Aorta (tissue), 5 donors: ENCODE data around the gene MSANTD3. TPM values are rescaled to one million over a fixed set of nuclear protein-coding genes. Genes with fewer than 3 reads are reported as not detected.

Experiments
- ATAC-seq: fragments of 200-7000 bp; cut with Tn5 transposase; one replicate; pipeline ENCODE4 v1.9.1; 2022; ENCODE audit warnings: moderate library complexity; ENCODE audit not compliant: low FRiP score
- DNase-seq, 2 donors: peaks; one replicate each; pipeline ENCODE4 v3.0.0-alpha.2; 2020
- H3K27ac ChIP-seq, 2 donors: one replicate each; pipeline ENCODE4 v1.5.1; 2013; ENCODE audit warnings: low read length in 2 of 2, mild to moderate bottlenecking in 2 of 2, moderate library complexity in 2 of 2, control low read depth in 1 of 2, inconsistent platforms in 1 of 2, low read depth in 1 of 2
- H3K27me3 ChIP-seq, 2 donors: one replicate each; pipeline ENCODE4 v1.6.1; 2013; ENCODE audit warnings: control low read depth in 1 of 2, low read length in 1 of 2, mild to moderate bottlenecking in 1 of 2, moderate library complexity in 1 of 2; ENCODE audit not compliant: insufficient read depth in 2 of 2, control insufficient read depth in 1 of 2
- H3K36me3 ChIP-seq, 2 donors: one replicate each; pipeline ENCODE4 v1.6.1; 2013; ENCODE audit warnings: control low read depth in 1 of 2, low read length in 1 of 2, mild to moderate bottlenecking in 1 of 2; ENCODE audit not compliant: insufficient read depth in 2 of 2, control insufficient read depth in 1 of 2
- H3K4me1 ChIP-seq, 2 donors: one replicate each; pipeline ENCODE4 v1.6.1; 2013; ENCODE audit warnings: low read length in 2 of 2, control low read depth in 1 of 2, mild to moderate bottlenecking in 1 of 2, moderate library complexity in 1 of 2; ENCODE audit not compliant: insufficient read depth in 2 of 2, control insufficient read depth in 1 of 2
- H3K4me3 ChIP-seq, 2 donors: one replicate each; pipeline ENCODE4 v1.5.1; 2013; ENCODE audit warnings: low read length in 2 of 2, control low read depth in 1 of 2, mild to moderate bottlenecking in 1 of 2
- H3K9me3 ChIP-seq: one replicate; pipeline ENCODE4 v1.6.1; 2013; ENCODE audit warnings: mild to moderate bottlenecking, low read length; ENCODE audit not compliant: control insufficient read depth
- WGBS, 2 donors: extraction: QIAGEN DNeasy Blood & Tissue Kit; methylation state at CpG; one replicate each; pipeline ENCODE4 v1.1.7; 2013; 5-methylcytosine and 5-hydroxymethylcytosine counted together
- intact Hi-C, 2 donors: fragments of 100-400 bp; cut with DNase I; formaldehyde crosslinking; loops; one replicate each; pipeline versions ENCODE4 v1.14.2 to v1.15.0; 2022
- polyA plus RNA-seq, 2 donors: library from polyadenylated mRNA; stranded (reverse); fragments of 200-250 nt; gene quantifications; one replicate each; pipeline ENCODE4 v1.2.3, GENCODE V29; 2013
- total RNA-seq, 2 donors: library from RNA; stranded (reverse); fragmentation: NEBNext Ultra II Directional; extraction: Animal tissue kit (Norgen Biotek cat#: 25700); gene quantifications; one replicate each; pipeline ENCODE4 v1.2.1, GENCODE V29; 2021
- donor health status: healthy with polysubstance abuse.
- donor health status: Bipolar disorder and iron deficiency.
- donor health status: DM: no; HTN: no; CAD: no.
- donor health status: DM: no; HTN: no; CAD: no.
- donor health status: DM: yes; HTN: yes; CAD: no.

Gene MSANTD3
- total and polyA plus RNA-seq, 4 donors, result 13.7 to 31.0 (median 27.8) TPM

DNA sequence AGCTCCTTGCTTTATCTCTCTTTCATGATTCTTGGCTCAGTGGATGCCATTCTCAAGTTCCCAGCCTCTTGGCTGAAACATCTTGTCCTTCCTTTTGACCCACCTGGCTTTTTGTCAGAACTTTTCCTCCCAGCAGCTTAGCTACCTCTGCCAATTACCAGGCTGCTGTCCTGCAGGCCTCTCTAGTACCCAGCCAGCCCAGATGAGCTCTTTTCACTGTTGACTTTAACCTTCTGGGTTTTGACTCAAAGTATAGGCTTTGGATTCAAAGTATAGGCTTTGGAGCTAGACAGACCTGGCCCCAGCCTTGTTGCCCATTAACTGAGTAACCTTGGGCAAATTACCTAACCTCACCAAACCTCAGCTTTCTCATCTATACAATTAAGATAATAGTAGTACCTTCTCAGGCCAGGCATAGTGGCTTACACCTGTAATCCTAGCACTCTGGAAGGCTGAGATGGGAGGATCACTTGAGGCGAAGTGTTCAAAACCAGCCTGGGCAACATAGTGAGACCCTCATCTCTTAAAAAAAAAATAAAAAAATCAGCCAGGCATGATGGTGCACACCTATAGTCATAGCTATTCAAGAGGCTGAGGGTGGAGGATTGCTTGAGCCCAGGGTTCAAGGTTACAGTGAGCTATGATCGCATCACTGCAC, 39.4 kb downstream of the MSANTD3 start:
- intact Hi-C loops, result no loop called here
- Histone ChIP-seq H3K4me3 (no peak overlapping the region), H3K27me3 (no peaks in the 10 kb centered on the region), H3K36me3 (no peaks in the 10 kb centered on the region), H3K4me1 (no peaks in the 10 kb centered on the region), H3K27ac (no peak overlapping the region), H3K9me3 (no peaks in the 10 kb centered on the region)
- DNase-seq (no peak), ATAC-seq (no peak)
- 92 to 98% methylated on average over 2 of the region's 2 CpGs for WGBS, 2 donors

- intact Hi-C loops, result no loop called here
- Histone ChIP-seq H3K9me3 (no peaks in the 10 kb centered on the region), H3K27me3 (no peaks in the 10 kb centered on the region), H3K36me3 (no peaks in the 10 kb centered on the region), H3K4me3 (no peak overlapping the region), H3K27ac (no peak overlapping the region), H3K4me1 (no peaks in the 10 kb centered on the region)
- 89 to 92% methylated on average over 1 of the region's 1 CpG for WGBS, 2 donors
- DNase-seq, result no peak
- no peak for ATAC-seq
Measured at GRCh38 chr9:100466829-100467221, 39.9 kb downstream of the MSANTD3 start.

GRCh38 chr9:100468041-100468440, 41.1 kb downstream of the MSANTD3 start:
- DNase-seq (no peak), ATAC-seq (no peak)
- intact Hi-C loops, result no loop called here
- WGBS, 2 donors, result 96 to 98% methylated on average over 6 of the region's 6 CpGs
- Histone ChIP-seq H3K4me1 (no peaks in the 10 kb centered on the region), H3K36me3 (no peaks in the 10 kb centered on the region), H3K9me3 (no peaks in the 10 kb centered on the region), H3K27ac (no peak overlapping the region), H3K4me3 (no peak overlapping the region), H3K27me3 (no peaks in the 10 kb centered on the region)

DNA sequence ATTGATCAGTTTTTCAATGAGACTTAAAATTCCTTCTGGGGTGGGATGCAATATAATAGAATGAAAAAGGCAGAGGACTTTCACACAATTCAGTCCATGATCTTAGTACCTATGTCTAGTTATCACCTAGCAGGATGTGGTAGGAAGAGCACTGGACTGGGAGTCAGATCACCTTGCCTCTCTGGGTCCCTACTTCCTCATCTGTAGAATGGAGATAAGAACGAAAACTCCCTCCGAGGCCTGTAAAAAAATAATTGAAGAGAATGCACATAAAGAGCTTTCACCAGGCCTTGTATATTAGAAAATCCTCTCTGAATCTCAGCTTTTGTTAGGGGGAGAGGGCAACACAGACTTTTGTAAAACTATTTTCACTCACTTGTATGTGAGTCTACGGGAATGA, 45.3 kb downstream of the MSANTD3 start:
- no peaks in the 10 kb centered on the region for H3K4me1 ChIP-seq
- H3K9me3 ChIP-seq, result no peaks in the 10 kb centered on the region
- no peak overlapping the region for H3K27ac ChIP-seq
- H3K36me3 ChIP-seq, result no peaks in the 10 kb centered on the region
- 84% methylated on average over 3 of the region's 3 CpGs for WGBS, 2 donors
- no peak for ATAC-seq
- intact Hi-C loops, result no loop called here
- no peaks in the 10 kb centered on the region for H3K27me3 ChIP-seq
- no peak overlapping the region for H3K4me3 ChIP-seq
- DNase-seq, result no peak

GRCh38 chr9:100472788-100473275, 45.9 kb downstream of the MSANTD3 start, which contains the start of gene TMEFF1:
Gene TMEFF1, plus strand, starts transcription at chr9:100473149. Its CDS starts 396 bp downstream, at chr9:100473545.
- ATAC-seq (no peak), DNase-seq (peak in 1 of 2 donors; percentile 78)
- no peaks in the 10 kb centered on the region for H3K27me3 ChIP-seq
- intact Hi-C loops, result no loop called here
- no peaks in the 10 kb centered on the region for H3K9me3 ChIP-seq
- WGBS, 2 donors, result 2% methylated on average over 32 to 54 of the region's 54 CpGs
- H3K4me3 ChIP-seq, result peak within 1 kb of the TSS; percentile 28 to 72
- no peaks in the 10 kb centered on the region for H3K36me3 ChIP-seq
- no peaks in the 10 kb centered on the region for H3K4me1 ChIP-seq
- H3K27ac ChIP-seq, result no peak within 1 kb of the TSS

- intact Hi-C loops, result no loop called here
- ATAC-seq (peak; percentile 45), DNase-seq (peak; percentile 47 to 78)
- Histone ChIP-seq H3K27me3 (no peaks in the 10 kb centered on the region), H3K27ac (no peak overlapping the region), H3K4me3 (peak overlapping the region; percentile 28 to 72), H3K4me1 (no peaks in the 10 kb centered on the region), H3K9me3 (no peaks in the 10 kb centered on the region), H3K36me3 (no peaks in the 10 kb centered on the region)
- WGBS, 2 donors, result 1% methylated on average over 59 to 108 of the region's 108 CpGs
Measured at GRCh38 chr9:100473276-100474081, 46.5 kb downstream of the MSANTD3 start.

DNA sequence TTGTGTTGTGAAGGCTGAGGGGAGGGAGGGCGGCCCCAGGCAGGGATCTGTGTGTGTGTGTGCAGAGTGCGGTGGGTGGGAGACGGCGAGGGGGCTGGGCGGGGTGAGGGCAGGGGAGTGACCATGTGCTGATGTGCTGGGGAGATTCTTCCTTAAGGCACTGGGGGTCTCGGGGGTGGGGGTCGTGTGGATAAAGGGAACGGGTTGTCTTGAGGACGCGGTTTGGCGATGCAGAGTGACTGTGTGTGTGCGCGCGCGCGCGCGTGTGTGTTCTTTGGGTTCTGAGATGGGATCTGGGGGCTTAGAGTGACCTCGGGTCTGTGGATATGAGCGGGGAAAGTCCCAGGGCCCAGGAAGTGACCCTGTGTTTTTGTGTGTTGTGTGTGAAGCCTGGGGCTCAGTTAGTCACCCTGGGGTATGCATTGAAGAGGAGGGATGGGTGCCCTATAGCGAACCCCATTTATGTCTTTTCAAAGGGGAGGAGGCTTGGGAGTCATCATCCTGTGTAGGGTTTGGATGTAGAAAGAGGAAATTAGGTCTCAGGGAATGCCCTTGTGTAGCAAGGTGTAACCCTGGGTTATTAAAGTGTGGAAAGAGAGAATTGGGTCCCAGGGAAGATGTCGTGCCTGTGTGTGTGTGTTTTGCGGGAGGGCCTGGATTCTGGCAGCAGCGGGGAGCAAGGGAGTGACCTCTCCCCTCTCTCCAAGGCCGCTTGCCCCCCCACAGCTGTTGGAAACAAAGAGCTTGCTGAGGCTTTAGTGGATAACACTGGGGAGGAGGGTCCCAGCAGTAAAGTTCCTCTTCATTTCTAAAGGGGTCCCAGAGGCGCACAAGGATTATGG, 47.4 kb downstream of the MSANTD3 start:
- peak; percentile 7 for ATAC-seq
- 34 to 37% methylated on average over 26 of the region's 26 CpGs for WGBS, 2 donors
- no peak overlapping the region for H3K27ac ChIP-seq

GRCh38 chr9:100474924-100475276, 48.0 kb downstream of the MSANTD3 start:
- no peaks in the 10 kb centered on the region for H3K36me3 ChIP-seq
- intact Hi-C loops, result no loop called here
- H3K27me3 ChIP-seq, result no peaks in the 10 kb centered on the region
- no peaks in the 10 kb centered on the region for H3K4me1 ChIP-seq
- H3K9me3 ChIP-seq, result no peaks in the 10 kb centered on the region
- no peak for ATAC-seq
- H3K27ac ChIP-seq, result no peak overlapping the region
- no peak overlapping the region for H3K4me3 ChIP-seq
- no peak for DNase-seq
- WGBS, 2 donors, result 97% methylated on average over 4 of the region's 4 CpGs

More for the DNA sequence above, 47.4 kb downstream of the MSANTD3 start:
- Histone ChIP-seq H3K36me3 (no peaks in the 10 kb centered on the region), H3K9me3 (no peaks in the 10 kb centered on the region), H3K4me1 (no peaks in the 10 kb centered on the region), H3K4me3 (peak overlapping the region; percentile 28 to 72), H3K27me3 (no peaks in the 10 kb centered on the region)
- DNase-seq, result no peak
- intact Hi-C loops, result no loop called here
